ENCODE data around the gene PITRM1.

Gene PITRM1

GRCh38 chr10:3208481-3209406 is 36.2 kb upstream of the PITRM1 start:
- H3K36me3 ChIP-seq (ENCODE audit: control insufficient read depth, insufficient read depth, low read length, severe bottlenecking) = no peaks in the 10 kb centered on the region
- no peak overlapping the region for H3K4me3 ChIP-seq (ENCODE audit: low read length)
- H3K27me3 ChIP-seq (replicated peaks; ENCODE audit: control insufficient read depth, insufficient read depth, low read length) = peaks cover 33% of the 10 kb centered on the region
- peaks cover 11% of the 10 kb centered on the region for H3K4me1 ChIP-seq (ENCODE audit: control insufficient read depth, insufficient read depth, low read length)
- DNase-seq (ENCODE audit: low read depth) = no peak
- H3K9ac ChIP-seq (ENCODE audit: low read length) = no peak overlapping the region
- no peaks in the 10 kb centered on the region for H3K9me3 ChIP-seq (ENCODE audit: control insufficient read depth, low read length)

- DNase-seq (ENCODE audit: low read depth) = no peak
- Histone ChIP-seq H3K27me3 (replicated peaks; ENCODE audit: control insufficient read depth, insufficient read depth, low read length) (peaks cover 40% of the 10 kb centered on the region), H3K9me3 (ENCODE audit: control insufficient read depth, low read length) (no peaks in the 10 kb centered on the region), H3K4me3 (ENCODE audit: low read length) (no peak overlapping the region), H3K4me1 (ENCODE audit: control insufficient read depth, insufficient read depth, low read length) (peaks cover 5% of the 10 kb centered on the region), H3K9ac (ENCODE audit: low read length) (no peak overlapping the region), H3K36me3 (ENCODE audit: control insufficient read depth, insufficient read depth, low read length, severe bottlenecking) (no peaks in the 10 kb centered on the region)
Measured at GRCh38 chr10:3207351-3207750, 34.8 kb upstream of the PITRM1 start.

GRCh38 chr10:3206511-3207157 is 34.1 kb upstream of the PITRM1 start:
- peaks cover 5% of the 10 kb centered on the region for H3K4me1 ChIP-seq (ENCODE audit: control insufficient read depth, insufficient read depth, low read length)
- no peaks in the 10 kb centered on the region for H3K36me3 ChIP-seq (ENCODE audit: control insufficient read depth, insufficient read depth, low read length, severe bottlenecking)
- H3K9me3 ChIP-seq (ENCODE audit: control insufficient read depth, low read length) = no peaks in the 10 kb centered on the region
- peaks cover 40% of the 10 kb centered on the region for H3K27me3 ChIP-seq (replicated peaks; ENCODE audit: control insufficient read depth, insufficient read depth, low read length)
- no peak overlapping the region for H3K4me3 ChIP-seq (ENCODE audit: low read length)
- no peak overlapping the region for H3K9ac ChIP-seq (ENCODE audit: low read length)
- DNase-seq (ENCODE audit: low read depth) = no peak

GRCh38 chr10:3203972-3204371 is 31.4 kb upstream of the PITRM1 start:
- H3K27me3 ChIP-seq (replicated peaks; ENCODE audit: control insufficient read depth, insufficient read depth, low read length) = peaks cover 37% of the 10 kb centered on the region
- peaks cover 5% of the 10 kb centered on the region for H3K4me1 ChIP-seq (ENCODE audit: control insufficient read depth, insufficient read depth, low read length)
- H3K9ac ChIP-seq (ENCODE audit: low read length) = no peak overlapping the region
- H3K9me3 ChIP-seq (ENCODE audit: control insufficient read depth, low read length) = no peaks in the 10 kb centered on the region
- no peaks in the 10 kb centered on the region for H3K36me3 ChIP-seq (ENCODE audit: control insufficient read depth, insufficient read depth, low read length, severe bottlenecking)
- DNase-seq (ENCODE audit: low read depth) = no peak
- no peak overlapping the region for H3K4me3 ChIP-seq (ENCODE audit: low read length)

- no peaks in the 10 kb centered on the region for H3K36me3 ChIP-seq (ENCODE audit: control insufficient read depth, insufficient read depth, low read length, severe bottlenecking)
- no peak overlapping the region for H3K4me3 ChIP-seq (ENCODE audit: low read length)
- H3K9me3 ChIP-seq (ENCODE audit: control insufficient read depth, low read length) = no peaks in the 10 kb centered on the region
- peaks cover 5% of the 10 kb centered on the region for H3K4me1 ChIP-seq (ENCODE audit: control insufficient read depth, insufficient read depth, low read length)
- no peak overlapping the region for H3K9ac ChIP-seq (ENCODE audit: low read length)
- H3K27me3 ChIP-seq (replicated peaks; ENCODE audit: control insufficient read depth, insufficient read depth, low read length) = peaks cover 33% of the 10 kb centered on the region
- DNase-seq (ENCODE audit: low read depth) = no peak
Measured at GRCh38 chr10:3203016-3203811, 30.6 kb upstream of the PITRM1 start.

GRCh38 chr10:3201796-3202195 is 29.2 kb upstream of the PITRM1 start:
- peaks cover 17% of the 10 kb centered on the region for H3K4me1 ChIP-seq (ENCODE audit: control insufficient read depth, insufficient read depth, low read length)
- H3K27me3 ChIP-seq (replicated peaks; ENCODE audit: control insufficient read depth, insufficient read depth, low read length) = peaks cover 26% of the 10 kb centered on the region
- no peaks in the 10 kb centered on the region for H3K36me3 ChIP-seq (ENCODE audit: control insufficient read depth, insufficient read depth, low read length, severe bottlenecking)
- H3K9ac ChIP-seq (ENCODE audit: low read length) = no peak overlapping the region
- H3K9me3 ChIP-seq (ENCODE audit: control insufficient read depth, low read length) = no peaks in the 10 kb centered on the region
- no peak overlapping the region for H3K4me3 ChIP-seq (ENCODE audit: low read length)
- no peak for DNase-seq (ENCODE audit: low read depth)

GRCh38 chr10:3199488-3199887 is 26.9 kb upstream of the PITRM1 start:
- Histone ChIP-seq H3K27me3 (replicated peaks; ENCODE audit: control insufficient read depth, insufficient read depth, low read length) (peaks cover 26% of the 10 kb centered on the region), H3K4me3 (ENCODE audit: low read length) (no peak overlapping the region), H3K36me3 (ENCODE audit: control insufficient read depth, insufficient read depth, low read length, severe bottlenecking) (no peaks in the 10 kb centered on the region), H3K9me3 (ENCODE audit: control insufficient read depth, low read length) (no peaks in the 10 kb centered on the region), H3K9ac (ENCODE audit: low read length) (no peak overlapping the region), H3K4me1 (ENCODE audit: control insufficient read depth, insufficient read depth, low read length) (peaks cover 16% of the 10 kb centered on the region)
- no peak for DNase-seq (ENCODE audit: low read depth)

- Histone ChIP-seq H3K4me1 (ENCODE audit: control insufficient read depth, insufficient read depth, low read length) (peaks cover 16% of the 10 kb centered on the region), H3K9ac (ENCODE audit: low read length) (no peak overlapping the region), H3K4me3 (ENCODE audit: low read length) (no peak overlapping the region), H3K27me3 (replicated peaks; ENCODE audit: control insufficient read depth, insufficient read depth, low read length) (peaks cover 24% of the 10 kb centered on the region), H3K36me3 (ENCODE audit: control insufficient read depth, insufficient read depth, low read length, severe bottlenecking) (no peaks in the 10 kb centered on the region), H3K9me3 (ENCODE audit: control insufficient read depth, low read length) (no peaks in the 10 kb centered on the region)
- DNase-seq (ENCODE audit: low read depth) = no peak
Measured at GRCh38 chr10:3198900-3199299, 26.3 kb upstream of the PITRM1 start.

- peaks cover 15% of the 10 kb centered on the region for H3K27me3 ChIP-seq (replicated peaks; ENCODE audit: control insufficient read depth, insufficient read depth, low read length)
- H3K9me3 ChIP-seq (ENCODE audit: control insufficient read depth, low read length) = no peaks in the 10 kb centered on the region
- peaks cover 22% of the 10 kb centered on the region for H3K4me1 ChIP-seq (ENCODE audit: control insufficient read depth, insufficient read depth, low read length)
- H3K36me3 ChIP-seq (ENCODE audit: control insufficient read depth, insufficient read depth, low read length, severe bottlenecking) = no peaks in the 10 kb centered on the region
- peak; percentile 94 for DNase-seq (ENCODE audit: low read depth)
- peak overlapping the region; percentile 75 for H3K4me3 ChIP-seq (ENCODE audit: low read length)
- H3K9ac ChIP-seq (ENCODE audit: low read length) = peak overlapping the region; percentile 67
Measured at GRCh38 chr10:3197348-3198003, 24.9 kb upstream of the PITRM1 start.

GRCh38 chr10:3196958-3197347 is 24.4 kb upstream of the PITRM1 start:
- H3K36me3 ChIP-seq (ENCODE audit: control insufficient read depth, insufficient read depth, low read length, severe bottlenecking) = no peaks in the 10 kb centered on the region
- H3K9me3 ChIP-seq (ENCODE audit: control insufficient read depth, low read length) = no peaks in the 10 kb centered on the region
- DNase-seq (ENCODE audit: low read depth) = no peak
- peak overlapping the region; percentile 67 for H3K9ac ChIP-seq (ENCODE audit: low read length)
- H3K4me1 ChIP-seq (ENCODE audit: control insufficient read depth, insufficient read depth, low read length) = peaks cover 22% of the 10 kb centered on the region
- H3K27me3 ChIP-seq (replicated peaks; ENCODE audit: control insufficient read depth, insufficient read depth, low read length) = peaks cover 15% of the 10 kb centered on the region
- H3K4me3 ChIP-seq (ENCODE audit: low read length) = peak overlapping the region; percentile 75
